ENCODE measurements around the gene HTR3B. TPM values are rescaled to one million over a fixed set of nuclear protein-coding genes. Genes with fewer than 3 reads are reported as not detected.

Gene HTR3B
- total and polyA plus RNA-seq, 2 of the 4 experiments (the other 2 are of a cell fraction): not detected

DNA sequence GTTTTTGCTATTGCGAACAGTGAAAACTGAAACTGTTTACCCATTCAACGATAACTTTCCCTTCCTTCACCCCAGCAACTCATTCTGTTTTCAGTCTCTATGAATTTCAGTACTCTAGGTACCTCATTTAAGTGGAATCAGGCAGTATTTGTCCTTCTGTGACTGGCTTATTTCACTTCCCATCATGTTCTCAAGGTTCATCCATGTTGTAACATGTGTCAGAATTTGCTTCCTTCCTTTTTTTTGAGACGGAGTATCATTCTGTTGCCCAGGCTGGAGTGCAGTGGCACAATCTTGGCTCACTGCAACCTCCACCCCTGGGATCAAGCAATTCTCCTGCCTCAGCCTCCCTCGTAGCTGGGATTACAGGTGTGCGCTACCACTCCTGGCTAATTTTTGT is 23.7 kb downstream of the HTR3B start:
- no peak overlapping the region for H4K91ac ChIP-seq (ENCODE audit: insufficient read depth, low read depth, low read length)
- H3K4me1 ChIP-seq (ENCODE audit: control insufficient read depth, insufficient read depth, low read length): no peaks in the 10 kb centered on the region
- no peak for TF ChIP-seq RCOR1 (IDR thresholded peaks at IDR 0.05; ENCODE audit: insufficient replicate concordance, low read length)
- no peak for TF ChIP-seq SMC3 (IDR thresholded peaks at IDR 0.05; ENCODE audit: low read depth, low read length)
- no peak for TF ChIP-seq MXI1 (IDR thresholded peaks at IDR 0.05; ENCODE audit: borderline replicate concordance, low read depth, low read length)
- TF ChIP-seq CEBPB (IDR thresholded peaks at IDR 0.05; ENCODE audit: low read depth, low read length): no peak
- TF ChIP-seq RAD21 (IDR thresholded peaks at IDR 0.05; ENCODE audit: low read length): no peak
- TF ChIP-seq CHD1 (IDR thresholded peaks at IDR 0.05; ENCODE audit: low read depth, low read length): no peak
- no peak for TF ChIP-seq RFX5 (IDR thresholded peaks at IDR 0.05; ENCODE audit: low read depth, low read length)
- no peak for TF ChIP-seq MAZ (IDR thresholded peaks at IDR 0.05; ENCODE audit: borderline replicate concordance, low read depth, low read length)
- no peak for TF ChIP-seq BHLHE40 (IDR thresholded peaks at IDR 0.05; ENCODE audit: low read depth, low read length)
- TF ChIP-seq FOS (IDR thresholded peaks at IDR 0.05; ENCODE audit: low read depth, low read length): no peak
- TF ChIP-seq POLR2A (IDR thresholded peaks at IDR 0.05; ENCODE audit: low read depth, low read length): no peak
- TF ChIP-seq MAFK (IDR thresholded peaks at IDR 0.05; ENCODE audit: low read depth, low read length): no peak
- TF ChIP-seq, protein P1, sequence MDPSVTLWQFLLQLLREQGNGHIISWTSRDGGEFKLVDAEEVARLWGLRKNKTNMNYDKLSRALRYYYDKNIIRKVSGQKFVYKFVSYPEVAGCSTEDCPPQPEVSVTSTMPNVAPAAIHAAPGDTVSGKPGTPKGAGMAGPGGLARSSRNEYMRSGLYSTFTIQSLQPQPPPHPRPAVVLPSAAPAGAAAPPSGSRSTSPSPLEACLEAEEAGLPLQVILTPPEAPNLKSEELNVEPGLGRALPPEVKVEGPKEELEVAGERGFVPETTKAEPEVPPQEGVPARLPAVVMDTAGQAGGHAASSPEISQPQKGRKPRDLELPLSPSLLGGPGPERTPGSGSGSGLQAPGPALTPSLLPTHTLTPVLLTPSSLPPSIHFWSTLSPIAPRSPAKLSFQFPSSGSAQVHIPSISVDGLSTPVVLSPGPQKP (IDR thresholded peaks at IDR 0.05; ENCODE audit: borderline replicate concordance, low read depth, low read length): no peak
- TF ChIP-seq, protein P2, sequence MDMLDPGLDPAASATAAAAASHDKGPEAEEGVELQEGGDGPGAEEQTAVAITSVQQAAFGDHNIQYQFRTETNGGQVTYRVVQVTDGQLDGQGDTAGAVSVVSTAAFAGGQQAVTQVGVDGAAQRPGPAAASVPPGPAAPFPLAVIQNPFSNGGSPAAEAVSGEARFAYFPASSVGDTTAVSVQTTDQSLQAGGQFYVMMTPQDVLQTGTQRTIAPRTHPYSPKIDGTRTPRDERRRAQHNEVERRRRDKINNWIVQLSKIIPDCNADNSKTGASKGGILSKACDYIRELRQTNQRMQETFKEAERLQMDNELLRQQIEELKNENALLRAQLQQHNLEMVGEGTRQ (IDR thresholded peaks at IDR 0.05; ENCODE audit: low read depth, low read length): no peak
- TF ChIP-seq, protein P3, sequence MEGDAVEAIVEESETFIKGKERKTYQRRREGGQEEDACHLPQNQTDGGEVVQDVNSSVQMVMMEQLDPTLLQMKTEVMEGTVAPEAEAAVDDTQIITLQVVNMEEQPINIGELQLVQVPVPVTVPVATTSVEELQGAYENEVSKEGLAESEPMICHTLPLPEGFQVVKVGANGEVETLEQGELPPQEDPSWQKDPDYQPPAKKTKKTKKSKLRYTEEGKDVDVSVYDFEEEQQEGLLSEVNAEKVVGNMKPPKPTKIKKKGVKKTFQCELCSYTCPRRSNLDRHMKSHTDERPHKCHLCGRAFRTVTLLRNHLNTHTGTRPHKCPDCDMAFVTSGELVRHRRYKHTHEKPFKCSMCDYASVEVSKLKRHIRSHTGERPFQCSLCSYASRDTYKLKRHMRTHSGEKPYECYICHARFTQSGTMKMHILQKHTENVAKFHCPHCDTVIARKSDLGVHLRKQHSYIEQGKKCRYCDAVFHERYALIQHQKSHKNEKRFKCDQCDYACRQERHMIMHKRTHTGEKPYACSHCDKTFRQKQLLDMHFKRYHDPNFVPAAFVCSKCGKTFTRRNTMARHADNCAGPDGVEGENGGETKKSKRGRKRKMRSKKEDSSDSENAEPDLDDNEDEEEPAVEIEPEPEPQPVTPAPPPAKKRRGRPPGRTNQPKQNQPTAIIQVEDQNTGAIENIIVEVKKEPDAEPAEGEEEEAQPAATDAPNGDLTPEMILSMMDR (conservative IDR thresholded peaks at IDR 0.05; ENCODE audit: low read depth, low read length): no peak
- TF ChIP-seq NFE2L2 (IDR thresholded peaks at IDR 0.05; ENCODE audit: low read depth, low read length): no peak
- H2BK20ac ChIP-seq (ENCODE audit: low read depth, low read length): no peak overlapping the region
- CTCF ChIA-PET: no interaction called here
- H2BK5ac ChIP-seq (ENCODE audit: low read depth, low read length, poor library complexity, severe bottlenecking): no peak overlapping the region
- H4K20me1 ChIP-seq (ENCODE audit: insufficient read depth, low read length): no peaks in the 10 kb centered on the region
- no peak overlapping the region for H4K8ac ChIP-seq (ENCODE audit: low read depth in 2 of 2, low read length in 2 of 2)
- no peak overlapping the region for H3K18ac ChIP-seq (ENCODE audit: low read depth, low read length)
- intact Hi-C loops (cut with micrococcal nuclease): no loop called here
- BruUV-seq (replicated peaks): no TSS peak
- no peak overlapping the region for H3K9ac ChIP-seq (ENCODE audit: low read depth, low read length)
- no CpG with 5 or more reads among the region's 5 CpGs for WGBS, 2 experiments (ENCODE audit: extremely low coverage in 2 of 2, insufficient read length in 1 of 2)
- H3K27ac ChIP-seq (ENCODE audit: insufficient read depth, low read length): no peak overlapping the region
- no peak overlapping the region for H2AK5ac ChIP-seq (ENCODE audit: low read depth, low read length)
- no peaks in the 10 kb centered on the region for H3K9me3 ChIP-seq (ENCODE audit: control insufficient read depth, insufficient read depth, low read length)
- in situ Hi-C loops (cut with MboI; ENCODE audit: low sequenced_read_pairs): no loop called here
- no peak overlapping the region for H3K56ac ChIP-seq (ENCODE audit: extremely low read depth, insufficient read depth, low read length)
- no peak overlapping the region for H2BK120ac ChIP-seq (ENCODE audit: low read depth, low read length)
- ATAC-seq (ENCODE audit: low read depth) (no peak), DNase-seq (no peak)
- H3K14ac ChIP-seq (replicated peaks; ENCODE audit: low read depth, low read length): no peak overlapping the region
- no peak overlapping the region for H2BK15ac ChIP-seq (ENCODE audit: low read depth, low read length)
- dilution Hi-C loops (cut with HindIII; ENCODE audit: low sequenced_read_pairs, unreplicated experiment): no loop called here
- POLR2A ChIA-PET (ENCODE audit: unreplicated experiment): no interaction called here
- H3K79me1 ChIP-seq (ENCODE audit: low read depth in 1 of 2, low read length in 2 of 2): no peaks in the 10 kb centered on the region
- no peak overlapping the region for H3K4me3 ChIP-seq (ENCODE audit: insufficient read depth, low read depth, low read length)
- H2AFZ ChIP-seq (replicated peaks; ENCODE audit: low read length, poor library complexity): no peak overlapping the region
- no peak overlapping the region for H3K4me2 ChIP-seq (ENCODE audit: low read depth, low read length)
- no peak overlapping the region for H3K4ac ChIP-seq (ENCODE audit: low read depth, low read length)
- H4K5ac ChIP-seq (ENCODE audit: low read depth, low read length): no peak overlapping the region
- no peaks in the 10 kb centered on the region for H3K36me3 ChIP-seq (ENCODE audit: control insufficient read depth, insufficient read depth, low read length)
- no peaks in the 10 kb centered on the region for H3K27me3 ChIP-seq (ENCODE audit: control insufficient read depth, insufficient read depth, low read length)
- no peaks in the 10 kb centered on the region for H3K9me1 ChIP-seq (ENCODE audit: insufficient read depth, low read length)
- no peak overlapping the region for H3K23ac ChIP-seq (ENCODE audit: low read depth, low read length)
- no peak overlapping the region for H2AK9ac ChIP-seq (replicated peaks; ENCODE audit: low read depth, low read length, poor library complexity)
